ENCODE results near the gene SLC30A9.
A peak's percentile ranks its signal among the peaks of the same experiment; 100 is the strongest.

The SLC30A9 gene

GRCh38 chr4:42008011-42008786 lies 17.9 kb downstream of the SLC30A9 start:
- DNase-seq: no peak

GRCh38 chr4:42015438-42015837 lies 25.1 kb downstream of the SLC30A9 start:
- DNase-seq: no peak

- no peak for DNase-seq
Measured at GRCh38 chr4:42018451-42018850, 28.1 kb downstream of the SLC30A9 start.

DNA sequence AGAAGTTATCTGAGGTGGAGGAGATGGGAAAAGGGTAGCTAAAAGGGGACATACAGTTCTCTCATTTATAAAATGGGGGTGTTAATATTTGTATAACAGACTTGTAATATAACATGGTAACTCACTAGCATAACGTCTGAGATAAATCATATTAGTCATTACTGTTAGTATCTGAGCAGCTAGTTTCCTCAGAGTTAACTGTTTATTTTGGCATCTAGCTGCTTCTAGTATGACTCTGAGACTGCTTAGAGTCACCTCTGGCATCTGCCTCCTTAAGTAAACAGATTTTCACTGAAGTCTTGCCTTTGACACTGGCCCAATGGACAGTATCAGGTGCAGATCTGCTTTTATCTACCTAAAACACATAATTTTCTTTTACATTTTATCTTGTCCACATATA lies 58.1 kb downstream of the SLC30A9 start:
- no peak for DNase-seq

DNA sequence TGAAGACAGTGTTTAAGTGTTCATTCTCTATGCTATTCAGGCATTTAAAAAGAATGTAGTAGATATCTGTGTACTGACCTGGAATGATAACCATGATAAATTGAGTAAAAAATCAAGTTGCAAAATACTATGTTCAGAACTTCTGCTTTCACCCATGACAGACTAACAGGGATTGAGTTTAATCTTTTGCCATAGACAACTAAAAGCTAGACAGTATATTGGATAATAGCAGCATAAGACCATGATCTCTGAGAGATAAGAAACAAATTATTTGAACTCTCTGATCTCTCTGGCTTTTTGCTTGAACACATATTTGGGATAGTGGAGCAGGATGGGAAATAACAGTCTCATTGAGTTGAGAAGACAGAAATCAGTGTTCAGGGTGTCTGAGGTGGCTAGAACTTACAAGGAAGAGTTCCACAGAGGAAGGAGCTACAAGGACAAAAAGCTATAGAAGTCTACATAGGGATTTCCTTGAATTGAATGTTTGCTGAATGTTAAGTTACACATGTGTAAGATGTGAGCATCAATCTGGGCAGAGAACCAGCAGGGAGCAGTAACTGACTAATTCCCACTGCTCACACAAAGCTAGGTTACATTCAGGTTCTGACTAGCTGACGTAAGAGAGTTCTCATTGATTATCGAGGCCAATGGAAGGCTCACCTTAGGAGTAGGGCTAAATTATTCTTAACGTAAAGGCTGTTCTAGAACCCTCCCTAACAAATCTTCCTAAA lies 60.4 kb downstream of the SLC30A9 start:
- DNase-seq: no peak

DNA sequence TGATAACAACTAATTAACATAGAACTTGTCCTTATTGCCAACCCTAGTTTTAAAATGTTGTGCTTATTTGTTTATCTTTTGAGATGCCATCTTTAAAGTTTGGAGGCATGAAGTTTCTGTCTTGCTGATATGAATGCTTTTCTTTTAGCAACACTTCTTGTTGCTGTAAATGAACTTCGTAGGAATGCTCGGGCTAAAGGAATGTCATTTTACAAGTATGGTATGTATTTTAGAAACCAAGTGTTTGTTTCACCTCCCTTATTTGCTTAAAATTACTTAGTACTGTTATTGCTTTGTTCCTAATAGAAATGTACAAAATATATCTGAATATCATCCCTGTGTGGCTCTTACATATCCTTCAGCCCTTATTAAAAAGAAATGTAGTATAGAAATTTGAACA lies 76.1 kb downstream of the SLC30A9 start:
- no peak for DNase-seq

- DNase-seq: no peak
Measured at GRCh38 chr4:42067264-42067663, 76.9 kb downstream of the SLC30A9 start.

DNA sequence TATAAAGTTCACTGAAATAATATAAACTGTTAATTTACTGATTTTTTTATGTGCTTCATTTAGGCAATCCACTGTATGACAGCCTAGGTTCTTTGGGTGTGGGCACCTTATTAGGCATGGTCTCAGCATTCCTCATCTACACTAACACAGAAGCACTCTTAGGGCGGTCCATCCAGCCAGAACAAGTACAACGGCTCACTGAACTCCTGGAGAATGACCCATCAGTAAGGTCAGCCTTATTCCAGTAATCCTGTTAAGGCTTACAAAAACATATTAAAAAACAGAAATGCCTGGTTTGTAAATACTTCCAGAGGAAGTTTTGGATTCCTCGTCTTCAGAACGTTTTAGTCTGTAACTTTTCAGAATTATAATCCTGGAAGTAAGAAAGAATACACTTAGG lies 80.1 kb downstream of the SLC30A9 start:
- no peak for DNase-seq

DNA sequence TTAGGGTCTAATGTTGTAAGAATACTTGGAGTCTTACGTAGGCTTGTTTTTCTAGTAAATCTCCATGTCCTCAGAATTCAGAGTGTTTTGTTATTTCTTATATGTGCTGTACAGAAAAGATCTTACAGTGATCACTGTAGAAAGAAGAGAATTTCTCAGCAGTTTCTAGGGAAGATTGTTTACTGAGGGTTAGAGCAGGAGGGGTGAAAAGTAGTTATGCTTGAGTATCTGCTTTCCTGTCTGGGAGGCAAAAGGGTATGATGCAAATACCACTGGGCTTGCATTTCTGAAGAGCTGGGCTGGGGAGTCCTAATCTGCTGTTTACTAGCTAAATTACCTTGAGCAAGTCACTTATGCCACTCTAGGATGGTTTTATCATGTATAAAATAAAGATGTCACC lies 84.0 kb downstream of the SLC30A9 start:
- DNase-seq: no peak

DNA sequence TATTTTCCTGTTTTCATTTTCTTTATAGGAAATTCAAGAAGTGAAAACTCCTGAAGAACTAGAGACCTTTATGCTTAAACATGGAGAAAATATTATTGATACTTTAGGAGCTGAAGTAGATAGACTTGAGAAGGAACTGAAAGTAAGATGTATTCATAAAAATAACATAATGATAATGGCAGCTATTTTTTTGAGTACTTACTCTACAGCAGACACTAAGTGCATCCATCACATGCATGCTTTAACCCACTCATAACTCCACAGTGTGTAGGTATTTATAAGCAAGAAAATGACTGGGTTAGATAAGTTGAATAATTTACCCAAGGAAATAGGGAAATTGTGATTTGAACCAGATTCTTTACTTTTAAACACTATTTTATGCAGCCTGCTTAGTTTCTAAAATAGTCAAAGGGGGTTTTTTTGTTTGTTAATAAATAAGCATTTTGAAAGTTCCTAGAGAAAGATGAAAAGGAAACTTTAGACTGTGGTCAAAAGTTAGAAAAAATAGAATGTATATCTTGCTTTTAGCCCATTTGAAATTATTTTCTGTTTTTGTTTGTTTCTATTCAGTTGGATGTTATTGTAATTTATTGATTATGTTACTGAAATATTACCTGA lies 88.0 kb downstream of the SLC30A9 start:
- DNase-seq: no peak

DNA sequence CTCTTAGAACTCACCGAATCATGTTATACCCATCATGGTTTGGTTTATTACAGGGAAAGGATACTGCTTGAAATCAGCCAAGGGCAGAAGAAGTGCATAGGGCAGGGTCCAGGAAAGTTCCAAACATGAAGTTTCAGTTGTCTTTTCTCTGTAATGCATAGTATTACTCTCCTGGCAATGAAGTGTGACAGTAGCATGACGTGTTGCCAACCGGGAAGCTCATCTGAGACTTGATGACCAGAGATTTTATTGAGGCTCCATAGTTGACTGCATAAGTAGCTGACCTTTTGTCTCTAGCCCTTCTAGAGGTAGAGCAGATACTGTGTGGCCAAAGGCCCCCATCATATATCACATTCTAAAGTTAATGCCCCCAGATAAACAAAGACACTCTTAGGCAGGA lies 90.0 kb downstream of the SLC30A9 start:
- no peak for DNase-seq

DNA sequence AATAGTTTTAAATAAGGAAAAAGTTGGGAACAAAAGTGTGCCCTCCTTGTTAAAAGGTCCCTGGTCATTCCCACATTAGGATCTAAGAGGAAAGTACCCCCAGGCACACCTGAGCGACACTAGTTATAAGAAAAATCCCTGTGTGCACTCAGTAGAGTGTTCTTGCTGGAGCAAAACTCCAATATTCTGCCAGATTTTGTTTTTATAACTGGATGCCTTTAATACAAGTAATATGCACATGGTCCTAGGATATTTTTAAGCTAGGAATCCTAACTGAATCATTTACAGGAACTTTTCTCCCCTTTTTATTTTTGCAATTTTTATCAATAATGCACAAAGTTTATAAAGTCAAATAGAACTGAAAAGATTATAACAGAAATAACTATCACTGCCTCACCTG lies 93.5 kb downstream of the SLC30A9 start:
- no peak for DNase-seq

- DNase-seq: no peak
Measured at GRCh38 chr4:42088386-42088785, 98.1 kb downstream of the SLC30A9 start.

GRCh38 chr4:42101446-42101975 lies 111.2 kb downstream of the SLC30A9 start:
- peak; percentile 31 for DNase-seq

- DNase-seq: peak; percentile 19
Measured at GRCh38 chr4:42104521-42104920, 114.2 kb downstream of the SLC30A9 start.

DNA sequence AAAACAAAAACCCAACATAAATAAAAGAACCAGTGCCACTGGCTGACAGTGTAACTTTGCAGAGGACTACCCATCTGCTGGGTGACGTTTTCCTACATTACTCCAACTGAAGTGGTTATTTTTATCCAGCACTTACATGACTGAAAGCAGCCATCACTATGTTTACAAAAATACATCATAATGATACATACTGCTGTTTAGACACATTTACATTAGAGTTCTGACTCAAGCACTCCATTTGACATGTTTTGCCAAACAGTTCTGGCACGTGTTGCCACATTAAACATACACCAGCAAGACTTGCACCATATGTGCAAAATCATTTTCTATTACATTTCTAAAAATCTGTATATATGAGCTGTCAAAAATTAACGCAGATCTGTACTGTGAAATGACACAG lies 122.5 kb downstream of the SLC30A9 start:
- DNase-seq: no peak

DNA sequence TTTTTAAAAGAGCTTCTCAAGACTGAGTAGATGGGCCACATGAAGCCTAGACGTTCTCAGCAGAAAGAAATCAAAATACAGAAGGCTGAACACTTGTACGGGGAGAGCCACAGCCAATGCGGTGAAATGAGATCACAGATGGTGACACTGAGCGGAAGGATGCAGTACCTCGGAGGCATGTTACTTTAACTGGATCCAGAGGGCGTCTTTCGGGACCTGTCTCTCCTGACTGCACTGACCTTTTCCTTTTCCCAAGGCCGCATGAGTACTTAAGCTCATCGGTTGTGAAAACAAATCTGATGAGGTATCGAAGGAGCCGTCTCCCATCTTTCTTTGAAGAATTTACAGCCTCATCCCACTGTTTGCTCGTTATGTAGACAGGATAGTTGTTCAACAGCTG lies 129.6 kb downstream of the SLC30A9 start:
- DNase-seq: no peak

DNA sequence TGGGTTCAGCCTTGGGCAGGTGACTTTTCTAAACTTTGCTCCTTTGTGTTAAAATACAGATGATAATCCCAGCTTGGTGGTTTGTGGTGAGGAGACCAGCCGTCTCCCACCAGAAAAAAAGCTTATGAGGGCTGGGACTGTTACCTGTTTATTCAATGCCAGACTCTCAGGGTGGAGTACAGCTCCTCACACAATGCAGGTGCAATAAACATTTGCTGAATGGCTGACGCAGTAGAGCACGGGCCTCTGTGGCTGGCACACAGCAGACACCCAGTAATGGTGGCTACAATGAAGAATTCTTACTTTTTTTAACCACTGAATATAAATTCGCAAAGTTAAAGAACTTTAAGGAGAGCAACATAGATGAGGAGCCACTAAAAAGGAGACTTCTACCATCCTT lies 131.9 kb downstream of the SLC30A9 start:
- no peak for DNase-seq

DNA sequence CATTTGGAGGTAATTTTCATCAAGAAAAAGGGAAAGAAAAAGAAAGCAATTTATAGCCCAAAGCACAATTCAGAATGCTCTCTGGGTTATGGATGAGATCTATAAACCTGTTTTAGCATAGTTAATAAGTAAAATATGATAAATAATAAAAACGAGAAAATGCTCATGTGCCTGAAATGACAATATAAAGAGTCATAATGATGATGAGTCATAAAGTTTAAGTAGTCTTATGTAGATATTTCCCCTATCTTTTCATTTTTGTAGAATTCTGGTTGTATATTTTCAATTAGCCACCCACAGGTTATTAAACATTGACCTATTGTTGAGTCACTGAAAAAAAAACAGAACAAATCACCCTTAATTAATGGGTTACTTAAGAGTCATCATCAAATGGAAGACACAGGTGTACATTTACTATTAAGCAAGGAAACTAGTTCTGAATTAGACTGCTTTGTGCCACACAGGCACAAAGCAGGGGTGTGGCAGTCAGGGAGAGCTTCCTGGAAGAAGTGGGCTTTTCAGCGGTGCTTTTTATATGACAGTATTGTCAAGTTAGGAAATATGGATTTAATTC lies 132.8 kb downstream of the SLC30A9 start:
- no peak for DNase-seq

DNA sequence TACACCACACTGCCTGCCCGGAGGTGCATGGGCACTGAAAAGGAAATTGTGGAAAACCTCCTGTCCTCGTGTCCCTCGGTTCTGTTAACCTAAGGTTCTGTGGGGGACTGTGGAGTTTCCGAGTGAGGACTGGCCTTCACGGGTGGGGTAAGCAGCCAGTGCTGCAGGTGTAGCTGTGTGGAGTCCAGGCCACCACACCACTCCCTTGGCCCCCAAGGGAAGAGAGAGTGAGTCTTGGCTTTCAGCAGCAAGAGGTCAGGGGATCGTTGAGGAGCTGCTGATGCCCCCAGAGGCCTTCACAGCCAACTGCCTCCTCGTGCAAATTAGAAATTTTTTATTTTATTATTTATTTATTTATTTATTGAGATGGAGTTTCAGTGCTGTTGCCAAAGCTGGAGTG lies 141.8 kb downstream of the SLC30A9 start:
- DNase-seq: no peak

GRCh38 chr4:42133006-42133405 lies 142.7 kb downstream of the SLC30A9 start:
- DNase-seq: no peak

GRCh38 chr4:42136371-42136770 lies 146.0 kb downstream of the SLC30A9 start:
- DNase-seq: no peak

Measured in T1000 (cell line).